HCT116 (cell line): ENCODE data around the gene GPR15.

Experiments
- CEBPB ChIP-seq: IDR thresholded peaks from 2 replicates; pipeline ENCODE4 v1.6.1; 2012; ENCODE audit warnings: low read depth
- EZH2 ChIP-seq: fragments of 200-600 bp; sonication (generic); IDR thresholded peaks from 2 replicates; pipeline ENCODE4 v1.6.1; 2017; ENCODE audit warnings: antibody characterized with exemption, mixed run types
- EZH2phosphoT487 ChIP-seq: fragments of 200-600 bp; IDR thresholded peaks from 2 replicates; pipeline ENCODE4 v1.6.1; 2018; ENCODE audit warnings: antibody characterized with exemption, borderline replicate concordance
- JUND ChIP-seq: IDR thresholded peaks from 2 replicates; pipeline ENCODE4 v1.6.1; 2012
- POLR2A ChIP-seq: IDR thresholded peaks from 2 replicates; pipeline ENCODE4 v1.7.0; 2011; ENCODE audit warnings: borderline replicate concordance; ENCODE audit not compliant: insufficient read depth, insufficient read length; ENCODE audit errors: extremely low read depth
- POLR2AphosphoS5 ChIP-seq: IDR thresholded peaks from 2 replicates; pipeline ENCODE4 v1.6.1; 2011; ENCODE audit warnings: mild to moderate bottlenecking, low read depth, low read length, moderate library complexity
- SIN3A ChIP-seq: IDR thresholded peaks from 2 replicates; pipeline ENCODE4 v1.6.1; 2012; ENCODE audit warnings: low read depth
- SP1 ChIP-seq: IDR thresholded peaks from 2 replicates; pipeline ENCODE4 v1.6.1; 2012; ENCODE audit warnings: low read depth
- YY1 ChIP-seq: IDR thresholded peaks from 2 replicates; pipeline ENCODE4 v1.6.1; 2011; ENCODE audit warnings: low read length, low read depth, moderate library complexity, mild to moderate bottlenecking; ENCODE audit not compliant: insufficient replicate concordance; ENCODE audit errors: extremely low read depth
- ZBTB33 ChIP-seq: IDR thresholded peaks from 2 replicates; pipeline ENCODE4 v1.6.1; 2011; ENCODE audit warnings: mild to moderate bottlenecking, low read length, moderate library complexity; ENCODE audit not compliant: insufficient replicate concordance; ENCODE audit errors: extremely low read depth
- ZFX ChIP-seq: fragments of 450-650 bp; IDR thresholded peaks from 2 replicates; pipeline ENCODE4 v1.6.1; 2017
- TF ChIP-seq, protein P1 (sequence below), 3 experiments: fragments of 200-600 bp in 1 of 3; sonication (generic) in 1 of 3; IDR thresholded peaks in 2 of 3; conservative IDR thresholded peaks in 1 of 3; 2 replicates each; pipeline ENCODE4 v1.5.1; 2012 to 2017; ENCODE audit warnings: low read depth in 2 of 3, low read length in 2 of 3, antibody characterized with exemption in 1 of 3, borderline replicate concordance in 1 of 3, control low read depth in 1 of 3, mild to moderate bottlenecking in 1 of 3, mixed read lengths in 1 of 3, mixed run types in 1 of 3, moderate library complexity in 1 of 3; ENCODE audit not compliant: insufficient read depth in 1 of 3

DNA sequence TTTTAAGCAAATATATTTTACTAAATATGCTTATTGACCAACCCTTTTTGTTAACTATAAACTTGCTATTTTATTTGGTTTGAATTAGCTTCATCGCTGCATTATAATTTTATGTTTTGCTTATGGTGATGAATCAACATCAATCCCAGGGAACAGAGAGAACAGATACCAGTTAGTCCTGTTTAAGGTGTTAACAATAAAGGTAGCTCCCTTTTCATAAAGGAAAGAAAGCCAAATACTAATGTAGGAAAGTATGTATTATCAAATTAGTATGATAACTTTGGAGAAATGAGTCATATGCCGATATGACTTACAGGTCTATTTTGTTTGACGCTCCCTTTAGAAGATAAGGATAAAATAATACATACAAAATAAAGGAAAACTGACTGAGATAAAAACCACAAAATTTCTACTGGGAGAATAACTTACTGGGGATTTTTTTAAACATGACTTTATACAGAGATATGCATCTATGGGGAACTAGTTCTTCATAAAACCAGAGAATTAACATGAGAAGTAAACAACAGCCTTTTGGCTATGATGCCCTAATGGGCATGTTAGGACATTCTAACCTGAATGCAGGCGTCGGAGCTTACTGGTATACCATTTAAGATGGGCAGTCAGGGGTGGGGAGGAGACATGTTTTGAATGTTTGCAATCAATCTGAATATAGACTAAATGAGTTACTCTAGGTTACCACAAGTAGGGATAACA is 29.8 kb upstream of the GPR15 start:
- TF ChIP-seq POLR2A = no peak
- TF ChIP-seq POLR2AphosphoS5 = no peak
- no peak for TF ChIP-seq ZFX
- no peak for TF ChIP-seq ZBTB33
- TF ChIP-seq, protein P1, sequence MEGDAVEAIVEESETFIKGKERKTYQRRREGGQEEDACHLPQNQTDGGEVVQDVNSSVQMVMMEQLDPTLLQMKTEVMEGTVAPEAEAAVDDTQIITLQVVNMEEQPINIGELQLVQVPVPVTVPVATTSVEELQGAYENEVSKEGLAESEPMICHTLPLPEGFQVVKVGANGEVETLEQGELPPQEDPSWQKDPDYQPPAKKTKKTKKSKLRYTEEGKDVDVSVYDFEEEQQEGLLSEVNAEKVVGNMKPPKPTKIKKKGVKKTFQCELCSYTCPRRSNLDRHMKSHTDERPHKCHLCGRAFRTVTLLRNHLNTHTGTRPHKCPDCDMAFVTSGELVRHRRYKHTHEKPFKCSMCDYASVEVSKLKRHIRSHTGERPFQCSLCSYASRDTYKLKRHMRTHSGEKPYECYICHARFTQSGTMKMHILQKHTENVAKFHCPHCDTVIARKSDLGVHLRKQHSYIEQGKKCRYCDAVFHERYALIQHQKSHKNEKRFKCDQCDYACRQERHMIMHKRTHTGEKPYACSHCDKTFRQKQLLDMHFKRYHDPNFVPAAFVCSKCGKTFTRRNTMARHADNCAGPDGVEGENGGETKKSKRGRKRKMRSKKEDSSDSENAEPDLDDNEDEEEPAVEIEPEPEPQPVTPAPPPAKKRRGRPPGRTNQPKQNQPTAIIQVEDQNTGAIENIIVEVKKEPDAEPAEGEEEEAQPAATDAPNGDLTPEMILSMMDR (IDR thresholded peaks at IDR 0.05 in 2 of 3, conservative IDR thresholded peaks at IDR 0.05 in 1 of 3; ENCODE audit: borderline replicate concordance in 1 of 3, insufficient read depth in 1 of 3, low read depth in 2 of 3, low read length in 2 of 3) = no peak
- TF ChIP-seq YY1 = no peak
- TF ChIP-seq SP1 = no peak
- TF ChIP-seq EZH2 = no peak
- TF ChIP-seq JUND = no peak
- no peak for TF ChIP-seq EZH2phosphoT487
- no peak for TF ChIP-seq SIN3A
- TF ChIP-seq CEBPB = no peak
